Transverse colon (tissue), 4 donors: ENCODE measurements around the gene FANCD2. TPM values are rescaled to one million over a fixed set of nuclear protein-coding genes. Genes with fewer than 3 reads are reported as not detected.

Source experiments
- DNase-seq: peaks from one replicate; pipeline ENCODE4 v3.0.0-alpha.2; 2019
- H3K27ac ChIP-seq, 4 donors: fragments of 200-600 bp; sonication (generic); 2 replicates each; pipeline ENCODE4 v1.5.1; 2016 to 2018; ENCODE audit warnings: inconsistent platforms in 4 of 4
- H3K27me3 ChIP-seq: fragments of 200-600 bp; sonication (generic); 2 replicates; pipeline ENCODE4 v1.5.1; 2017; ENCODE audit warnings: inconsistent platforms
- H3K36me3 ChIP-seq, 4 donors: fragments of 200-600 bp; sonication (generic); 2 replicates each; pipeline ENCODE4 v1.5.1; 2017 to 2019; ENCODE audit warnings: inconsistent platforms in 4 of 4
- H3K4me1 ChIP-seq, 4 donors: fragments of 200-600 bp; sonication (generic); 2 replicates each; pipeline ENCODE4 v1.5.1; 2017 to 2020; ENCODE audit warnings: inconsistent platforms in 4 of 4
- H3K4me3 ChIP-seq, 4 donors: fragments of 200-600 bp; sonication (generic); 1 replicate in 1 of 4; 2 replicates in 3 of 4; pipeline versions ENCODE4 v1.5.1 to v1.6.1; 2017 to 2019; ENCODE audit warnings: inconsistent platforms in 4 of 4
- H3K9me3 ChIP-seq, 2 donors: fragments of 200-600 bp; sonication (generic); 2 replicates each; pipeline ENCODE4 v1.5.1; 2017 to 2019; ENCODE audit warnings: inconsistent platforms in 2 of 2
- EP300 ChIP-seq: sonication (generic); formaldehyde crosslinking; IDR thresholded peaks from one replicate; pipeline ENCODE4 v1.6.1; 2017; ENCODE audit warnings: antibody characterized with exemption, low read depth
- POLR2A ChIP-seq: fragments of 450-650 bp; IDR thresholded peaks from one replicate; pipeline ENCODE4 v1.6.1; 2016; ENCODE audit warnings: antibody characterized with exemption, mild to moderate bottlenecking, moderate library complexity
- POLR2AphosphoS5 ChIP-seq, 3 donors: sonication (generic); formaldehyde crosslinking; IDR thresholded peaks; one replicate each; pipeline ENCODE4 v1.6.1; 2016; ENCODE audit warnings: antibody characterized with exemption in 3 of 3
- WGBS, 2 donors: methylation state at CpG; one replicate each; pipeline ENCODE4 v1.1.5; 2018; ENCODE audit warnings: low coverage in 1 of 2; 5-methylcytosine and 5-hydroxymethylcytosine counted together
- in situ Hi-C, 4 donors: fragments of 200-750 bp; cut with MboI; loops; one replicate each; pipeline versions ENCODE4 v1.15.0 to v1.15.1; 2017; ENCODE audit warnings: low sequenced_read_pairs in 3 of 4, low pct_ligation_motif_present in 1 of 4, low pct_unique_long_range_greater_than_20kb in 1 of 4
- intact Hi-C: fragments of 100-400 bp; cut with DNase I; formaldehyde crosslinking; loops from one replicate; pipeline ENCODE4 v1.15.1; 2023; ENCODE audit warnings: low total_unique reads
- total RNA-seq, 4 donors: library from RNA; depleted of rRNA; stranded (reverse); fragments of >200 nt; gene quantifications; one replicate each; pipeline ENCODE4 v1.1.0, GENCODE V29; 2016
- TF ChIP-seq, protein P1 (sequence below), 5 experiments: fragments of 200-600 bp in 3 of 5; fragments of 450-650 bp in 2 of 5; sonication (generic) in 3 of 5; IDR thresholded peaks; 1 replicate in 2 of 5; 2 replicates in 3 of 5; pipeline ENCODE4 v1.5.1; 2016 to 2017; ENCODE audit warnings: antibody characterized with exemption in 5 of 5, inconsistent platforms in 3 of 5, mild to moderate bottlenecking in 2 of 5, moderate library complexity in 1 of 5

The FANCD2 gene
- total RNA-seq, 4 donors from 2014 or later: 0.80 to 43.0 (median 4.9) TPM

DNA sequence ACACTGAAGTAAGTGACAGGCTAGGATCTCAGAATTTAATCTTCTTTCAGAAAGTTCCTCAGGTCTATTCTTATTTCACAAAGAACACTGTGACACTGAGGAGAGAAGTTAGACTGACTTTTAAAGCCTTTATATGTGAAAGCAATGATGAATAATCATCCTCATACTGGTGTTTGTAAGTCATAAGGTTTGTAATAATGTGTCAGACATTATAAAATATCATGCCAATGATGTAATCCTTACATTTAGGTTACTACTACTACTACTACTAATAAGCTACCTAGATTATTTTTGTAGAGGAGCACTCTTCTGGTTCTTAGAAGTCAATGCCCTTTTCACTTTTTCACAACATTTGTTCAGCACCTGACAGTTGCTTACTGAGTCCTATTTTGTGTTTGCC is 48.4 kb downstream of the FANCD2 start:
- Histone ChIP-seq H3K4me1 (no peaks in the 10 kb centered on the region), H3K27me3 (no peaks in the 10 kb centered on the region), H3K4me3 (no peak overlapping the region), H3K36me3 (no peaks in the 10 kb centered on the region), H3K27ac (no peak overlapping the region), H3K9me3 (no peaks in the 10 kb centered on the region)
- in situ Hi-C loops: no loop called here
- no peak for DNase-seq
- TF ChIP-seq EP300 (no peak), POLR2AphosphoS5 (IDR thresholded peaks at IDR 0.05) (no peak), POLR2A (no peak)
- TF ChIP-seq, protein P1, sequence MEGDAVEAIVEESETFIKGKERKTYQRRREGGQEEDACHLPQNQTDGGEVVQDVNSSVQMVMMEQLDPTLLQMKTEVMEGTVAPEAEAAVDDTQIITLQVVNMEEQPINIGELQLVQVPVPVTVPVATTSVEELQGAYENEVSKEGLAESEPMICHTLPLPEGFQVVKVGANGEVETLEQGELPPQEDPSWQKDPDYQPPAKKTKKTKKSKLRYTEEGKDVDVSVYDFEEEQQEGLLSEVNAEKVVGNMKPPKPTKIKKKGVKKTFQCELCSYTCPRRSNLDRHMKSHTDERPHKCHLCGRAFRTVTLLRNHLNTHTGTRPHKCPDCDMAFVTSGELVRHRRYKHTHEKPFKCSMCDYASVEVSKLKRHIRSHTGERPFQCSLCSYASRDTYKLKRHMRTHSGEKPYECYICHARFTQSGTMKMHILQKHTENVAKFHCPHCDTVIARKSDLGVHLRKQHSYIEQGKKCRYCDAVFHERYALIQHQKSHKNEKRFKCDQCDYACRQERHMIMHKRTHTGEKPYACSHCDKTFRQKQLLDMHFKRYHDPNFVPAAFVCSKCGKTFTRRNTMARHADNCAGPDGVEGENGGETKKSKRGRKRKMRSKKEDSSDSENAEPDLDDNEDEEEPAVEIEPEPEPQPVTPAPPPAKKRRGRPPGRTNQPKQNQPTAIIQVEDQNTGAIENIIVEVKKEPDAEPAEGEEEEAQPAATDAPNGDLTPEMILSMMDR (IDR thresholded peaks at IDR 0.05): no peak
- intact Hi-C loops: no loop called here

DNA sequence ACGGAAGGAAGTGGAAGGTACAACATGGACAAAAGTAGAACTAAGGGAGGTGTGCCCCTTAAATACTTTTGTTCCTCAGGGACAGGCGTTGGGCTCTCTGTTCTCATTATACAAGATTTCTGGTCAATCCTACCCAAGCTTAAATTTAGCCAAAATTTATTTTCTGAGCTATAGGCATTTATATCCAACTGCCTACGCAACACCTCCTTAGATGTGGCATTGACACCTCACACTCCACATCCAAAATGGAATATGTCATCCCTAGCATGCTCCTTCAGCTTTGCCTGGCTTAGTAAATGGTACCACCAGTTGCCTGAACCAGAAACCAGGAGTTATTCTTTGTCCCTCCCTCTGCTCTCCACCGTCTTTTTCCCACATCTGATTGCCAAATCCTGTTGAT is 55.6 kb downstream of the FANCD2 start:
- no peak for DNase-seq
- no peak for TF ChIP-seq POLR2A
- no peak for TF ChIP-seq EP300
- no peak for TF ChIP-seq POLR2AphosphoS5 (IDR thresholded peaks at IDR 0.05)
- TF ChIP-seq, protein P1 (IDR thresholded peaks at IDR 0.05): no peak
- no peaks in the 10 kb centered on the region for H3K4me1 ChIP-seq
- WGBS, 2 donors: 97% methylated on average over 4 of the region's 4 CpGs
- no peaks in the 10 kb centered on the region for H3K27me3 ChIP-seq
- H3K9me3 ChIP-seq: no peaks in the 10 kb centered on the region
- H3K36me3 ChIP-seq: no peaks in the 10 kb centered on the region
- H3K4me3 ChIP-seq: no peak overlapping the region
- H3K27ac ChIP-seq: no peak overlapping the region
- intact Hi-C loops: no loop called here
- in situ Hi-C loops: no loop called here

DNA sequence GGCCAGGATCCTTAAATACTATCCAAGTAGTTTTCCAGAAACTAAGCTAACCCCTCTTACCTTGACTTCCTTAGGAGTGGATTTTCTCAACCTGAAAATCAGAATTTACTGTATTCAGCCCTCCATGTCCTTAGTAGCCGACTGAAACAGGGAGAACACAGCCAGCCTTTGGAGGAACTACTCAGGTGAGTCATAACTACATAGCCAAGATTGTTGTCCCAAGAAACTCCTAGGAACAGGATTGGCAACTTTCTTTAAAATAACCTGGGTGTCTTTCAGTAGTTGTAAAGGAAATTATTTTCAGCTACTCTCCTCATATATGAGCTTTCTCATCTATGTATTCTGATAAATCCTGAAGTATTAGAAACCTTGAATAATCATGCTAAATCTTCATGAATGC is 59.5 kb downstream of the FANCD2 start:
- no peak for DNase-seq
- Histone ChIP-seq H3K27me3 (no peaks in the 10 kb centered on the region), H3K36me3 (no peaks in the 10 kb centered on the region), H3K4me3 (no peak overlapping the region), H3K27ac (no peak overlapping the region), H3K9me3 (no peaks in the 10 kb centered on the region), H3K4me1 (no peaks in the 10 kb centered on the region)
- TF ChIP-seq EP300 (no peak), POLR2A (no peak), POLR2AphosphoS5 (IDR thresholded peaks at IDR 0.05) (no peak)
- TF ChIP-seq, protein P1 (IDR thresholded peaks at IDR 0.05): no peak
- WGBS, 2 donors: 88% methylated on average over 1 of the region's 1 CpG; no CpG with 5 or more reads in 1 of the 2 donors
- intact Hi-C loops (no loop called here), in situ Hi-C loops (no loop called here)

DNA sequence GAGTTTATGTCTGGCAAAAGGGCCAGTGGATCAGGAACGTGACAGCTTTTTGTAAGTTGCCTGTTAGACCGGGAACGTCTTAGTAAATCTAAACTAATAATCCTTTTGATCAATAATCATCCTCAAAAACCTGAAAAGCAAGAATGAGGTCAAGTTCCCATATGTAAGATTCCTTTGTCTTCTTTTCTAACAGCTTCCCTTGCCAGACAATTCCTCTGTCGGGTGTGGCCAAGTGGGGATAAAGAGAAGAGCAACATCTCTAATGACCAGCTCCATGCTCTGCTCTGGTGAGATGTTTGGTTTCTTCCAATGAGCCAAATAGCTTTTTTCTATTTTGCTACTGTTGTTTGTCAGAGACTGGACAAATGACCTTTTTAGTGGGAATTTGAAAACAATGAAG is 62.0 kb downstream of the FANCD2 start:
- in situ Hi-C loops: no loop called here
- 60 to 84% methylated on average over 1 to 4 of the region's 4 CpGs for WGBS, 2 donors

More for the DNA sequence above, 62.0 kb downstream of the FANCD2 start:
- intact Hi-C loops: no loop called here
- no peak for DNase-seq
- Histone ChIP-seq H3K36me3 (no peaks in the 10 kb centered on the region), H3K4me1 (no peaks in the 10 kb centered on the region), H3K27me3 (no peaks in the 10 kb centered on the region), H3K27ac (no peak overlapping the region), H3K4me3 (no peak overlapping the region), H3K9me3 (no peaks in the 10 kb centered on the region)
- no peak for TF ChIP-seq POLR2A
- no peak for TF ChIP-seq EP300
- TF ChIP-seq, protein P1 (IDR thresholded peaks at IDR 0.05): no peak
- TF ChIP-seq POLR2AphosphoS5 (IDR thresholded peaks at IDR 0.05): no peak
